SU-DHL-6 (cell line): Measurements from ENCODE around the gene CDK19.

Experiments used
- H2AFZ ChIP-seq: fragments of 200-600 bp; sonication (generic); 2 replicates; pipeline ENCODE4 v1.6.1; 2014; ENCODE audit warnings: low read depth, mild to moderate bottlenecking, moderate library complexity, mixed read lengths, antibody characterized with exemption, low read length; ENCODE audit not compliant: severe bottlenecking
- H3F3A ChIP-seq: fragments of 200-600 bp; shearing (Covaris generic); 2 replicates; pipeline ENCODE4 v1.6.0; 2016; ENCODE audit warnings: antibody characterized with exemption, mild to moderate bottlenecking; ENCODE audit not compliant: insufficient read depth
- H3K27ac ChIP-seq: fragments of 200-600 bp; sonication (generic); 2 replicates; pipeline ENCODE4 v1.5.1; 2016; ENCODE audit warnings: low read depth, mild to moderate bottlenecking, low read length, moderate library complexity, mixed read lengths
- H3K27me3 ChIP-seq: fragments of 200-600 bp; sonication (generic), shearing (Covaris generic); 2 replicates; pipeline ENCODE4 v1.6.0; 2014; ENCODE audit warnings: mild to moderate bottlenecking, low read length
- H3K36me3 ChIP-seq: fragments of 200-600 bp; sonication (generic); 2 replicates; pipeline ENCODE4 v1.6.1; 2014; ENCODE audit warnings: mild to moderate bottlenecking, low read length, mixed read lengths
- H3K4me2 ChIP-seq: fragments of 300-600, 200-600 bp; shearing (Covaris generic), sonication (generic); 2 replicates; pipeline ENCODE4 v1.6.0; 2014; ENCODE audit warnings: low read length, low read depth, mild to moderate bottlenecking; ENCODE audit not compliant: poor library complexity, severe bottlenecking
- H3K4me3 ChIP-seq: fragments of 200-600 bp; sonication (generic); 2 replicates; pipeline ENCODE4 v1.5.1; 2014; ENCODE audit warnings: antibody characterized with exemption, low read length, mild to moderate bottlenecking, mixed read lengths; ENCODE audit not compliant: insufficient read depth, poor library complexity, severe bottlenecking
- H3K79me2 ChIP-seq: fragments of 200-600 bp; sonication (generic); 2 replicates; pipeline ENCODE4 v1.6.1; 2014; ENCODE audit warnings: mild to moderate bottlenecking, low read length, moderate library complexity; ENCODE audit not compliant: insufficient read depth
- H3K9ac ChIP-seq: fragments of 200-600 bp; sonication (generic); 2 replicates; pipeline ENCODE4 v1.7.0; 2014; ENCODE audit warnings: mild to moderate bottlenecking, low read length
- H3K9me2 ChIP-seq: fragments of 200-600 bp; sonication (generic); replicated peaks from 2 replicates; pipeline ENCODE4 v1.6.1; 2014; ENCODE audit warnings: low read length; ENCODE audit not compliant: insufficient read depth
- H3K9me3 ChIP-seq: fragments of 200-600 bp; sonication (generic); 2 replicates; pipeline ENCODE4 v1.6.1; 2014; ENCODE audit warnings: low read length, mixed read lengths; ENCODE audit not compliant: insufficient read depth
- H4K20me1 ChIP-seq: fragments of 200-600 bp; sonication (generic); 2 replicates; pipeline ENCODE4 v1.6.1; 2014; ENCODE audit warnings: low read depth, mild to moderate bottlenecking, antibody characterized with exemption, low read length, moderate library complexity, mixed read lengths
- EZH2phosphoT487 ChIP-seq: fragments of 200-600 bp; sonication (generic), shearing (Covaris generic); conservative IDR thresholded peaks from 2 replicates; pipeline ENCODE4 v1.6.1; 2018; ENCODE audit warnings: mild to moderate bottlenecking, antibody characterized with exemption, low read length, moderate library complexity, mixed read lengths
- TF ChIP-seq, protein P1 (sequence below): fragments of 200-600 bp; sonication (generic); IDR thresholded peaks from one replicate; pipeline ENCODE4 v1.5.1; 2017; ENCODE audit warnings: antibody characterized with exemption, mild to moderate bottlenecking, low read length, moderate library complexity; ENCODE audit not compliant: insufficient read depth, poor library complexity, severe bottlenecking

Gene CDK19

DNA sequence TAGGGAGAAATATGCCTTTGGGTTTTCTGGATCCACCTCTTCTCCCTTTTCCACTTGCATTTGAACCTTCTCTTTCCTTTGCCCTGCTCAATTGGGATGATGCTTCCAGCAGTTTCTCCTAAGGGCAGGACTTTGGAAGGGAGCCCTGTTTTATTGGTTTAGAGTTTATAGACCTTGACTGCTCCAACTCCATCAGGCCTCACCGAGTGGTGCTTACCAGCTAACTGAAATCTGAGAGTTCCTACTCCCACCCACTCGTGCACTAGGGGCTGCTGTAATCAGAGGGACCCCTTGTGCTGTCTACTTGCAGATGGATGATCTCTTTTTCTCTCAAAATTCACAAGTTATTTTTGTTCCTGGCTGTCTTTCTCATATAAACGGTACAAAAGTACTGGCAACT lies 217.5 kb downstream of the CDK19 start:
- Histone ChIP-seq H4K20me1 (no peaks in the 10 kb centered on the region), H3K9me2 (no peaks in the 10 kb centered on the region), H3K27ac (no peak overlapping the region), H3K79me2 (no peaks in the 10 kb centered on the region), H3K4me3 (no peak overlapping the region), H3K4me2 (no peak overlapping the region), H2AFZ (no peak overlapping the region), H3K27me3 (no peaks in the 10 kb centered on the region), H3K36me3 (no peaks in the 10 kb centered on the region), H3F3A (no peaks in the 10 kb centered on the region), H3K9ac (no peak overlapping the region), H3K9me3 (no peaks in the 10 kb centered on the region)
- no peak for TF ChIP-seq EZH2phosphoT487
- TF ChIP-seq, protein P1, sequence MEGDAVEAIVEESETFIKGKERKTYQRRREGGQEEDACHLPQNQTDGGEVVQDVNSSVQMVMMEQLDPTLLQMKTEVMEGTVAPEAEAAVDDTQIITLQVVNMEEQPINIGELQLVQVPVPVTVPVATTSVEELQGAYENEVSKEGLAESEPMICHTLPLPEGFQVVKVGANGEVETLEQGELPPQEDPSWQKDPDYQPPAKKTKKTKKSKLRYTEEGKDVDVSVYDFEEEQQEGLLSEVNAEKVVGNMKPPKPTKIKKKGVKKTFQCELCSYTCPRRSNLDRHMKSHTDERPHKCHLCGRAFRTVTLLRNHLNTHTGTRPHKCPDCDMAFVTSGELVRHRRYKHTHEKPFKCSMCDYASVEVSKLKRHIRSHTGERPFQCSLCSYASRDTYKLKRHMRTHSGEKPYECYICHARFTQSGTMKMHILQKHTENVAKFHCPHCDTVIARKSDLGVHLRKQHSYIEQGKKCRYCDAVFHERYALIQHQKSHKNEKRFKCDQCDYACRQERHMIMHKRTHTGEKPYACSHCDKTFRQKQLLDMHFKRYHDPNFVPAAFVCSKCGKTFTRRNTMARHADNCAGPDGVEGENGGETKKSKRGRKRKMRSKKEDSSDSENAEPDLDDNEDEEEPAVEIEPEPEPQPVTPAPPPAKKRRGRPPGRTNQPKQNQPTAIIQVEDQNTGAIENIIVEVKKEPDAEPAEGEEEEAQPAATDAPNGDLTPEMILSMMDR: no peak

DNA sequence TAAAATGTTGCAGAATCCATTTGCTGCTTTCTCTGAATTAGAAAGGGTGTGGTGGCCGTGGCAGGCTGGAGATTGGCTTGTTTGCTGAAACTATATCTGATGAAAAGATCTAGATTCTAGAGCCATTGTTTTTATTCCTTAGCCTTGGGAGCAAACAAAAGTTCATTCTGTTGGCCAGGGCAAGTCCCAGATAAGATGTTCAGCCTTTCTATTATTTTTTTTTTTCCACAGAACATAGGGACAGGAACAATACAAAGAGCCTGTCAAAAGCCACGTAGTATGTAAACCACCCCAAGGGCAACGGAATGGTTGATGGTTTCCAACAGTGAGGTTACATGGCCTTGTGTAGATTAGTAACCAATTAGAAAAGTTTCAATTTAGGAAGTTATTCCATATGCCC lies 218.9 kb downstream of the CDK19 start:
- Histone ChIP-seq H3K9me2 (no peaks in the 10 kb centered on the region), H3K27me3 (no peaks in the 10 kb centered on the region), H3K4me3 (no peak overlapping the region), H3K27ac (no peak overlapping the region), H3K9me3 (no peaks in the 10 kb centered on the region), H3F3A (no peaks in the 10 kb centered on the region), H4K20me1 (no peaks in the 10 kb centered on the region), H3K9ac (no peak overlapping the region), H3K79me2 (no peaks in the 10 kb centered on the region), H3K36me3 (no peaks in the 10 kb centered on the region), H3K4me2 (no peak overlapping the region), H2AFZ (no peak overlapping the region)
- TF ChIP-seq, protein P1: no peak
- TF ChIP-seq EZH2phosphoT487: no peak

DNA sequence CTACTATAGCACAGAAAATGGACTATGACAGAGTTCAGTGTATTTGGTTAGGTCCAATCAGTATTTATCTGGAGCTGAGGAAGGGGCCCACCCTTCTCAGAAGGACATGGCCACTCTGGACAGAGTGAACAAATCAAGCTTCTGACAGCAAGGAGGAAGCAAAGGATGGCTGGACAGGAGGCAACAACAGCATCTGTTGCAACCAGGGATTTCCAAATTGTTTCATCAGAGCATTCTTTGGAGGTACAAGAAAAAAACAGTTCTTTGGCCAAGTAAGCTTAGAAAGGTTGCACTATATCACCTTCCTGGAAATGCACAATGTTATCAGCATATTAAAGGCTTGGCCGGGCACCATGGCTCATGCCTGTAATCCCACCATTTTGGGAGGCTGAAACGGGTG lies 220.2 kb downstream of the CDK19 start:
- H2AFZ ChIP-seq: no peak overlapping the region
- H3K4me3 ChIP-seq: no peak overlapping the region
- H3K27me3 ChIP-seq: no peaks in the 10 kb centered on the region
- H3K27ac ChIP-seq: no peak overlapping the region
- H3K79me2 ChIP-seq: no peaks in the 10 kb centered on the region
- H3K9me2 ChIP-seq: no peaks in the 10 kb centered on the region
- H3K9me3 ChIP-seq: no peaks in the 10 kb centered on the region
- no peaks in the 10 kb centered on the region for H3F3A ChIP-seq
- no peak for TF ChIP-seq EZH2phosphoT487
- TF ChIP-seq, protein P1: no peak
- H3K36me3 ChIP-seq: no peaks in the 10 kb centered on the region
- H3K9ac ChIP-seq: no peak overlapping the region
- no peaks in the 10 kb centered on the region for H4K20me1 ChIP-seq
- no peak overlapping the region for H3K4me2 ChIP-seq
